Endodermal cell (in vitro differentiated cells): ENCODE measurements around the gene PHC2. TPM values are rescaled to one million over a fixed set of nuclear protein-coding genes. Genes with fewer than 3 reads are reported as not detected.

Source experiments
- DNase-seq: peaks from one replicate; pipeline ENCODE4 v3.0.0-alpha.2; 2017
- H3K27ac ChIP-seq: 2 replicates; pipeline ENCODE4 v1.5.1; 2013; ENCODE audit warnings: mild to moderate bottlenecking, low read depth, low read length, moderate library complexity
- H3K27me3 ChIP-seq: 2 replicates; pipeline ENCODE4 v1.6.1; 2013; ENCODE audit warnings: mild to moderate bottlenecking, low read length, moderate library complexity; ENCODE audit not compliant: insufficient read depth, control insufficient read depth, poor library complexity, severe bottlenecking
- H3K36me3 ChIP-seq: 2 replicates; pipeline ENCODE4 v1.7.0; 2013; ENCODE audit warnings: mild to moderate bottlenecking, low read length, moderate library complexity; ENCODE audit not compliant: control insufficient read depth, insufficient read depth
- H3K4me1 ChIP-seq: one replicate; pipeline ENCODE4 v1.7.0; 2013; ENCODE audit warnings: low read length; ENCODE audit not compliant: control insufficient read depth, insufficient read depth
- H3K4me3 ChIP-seq: 2 replicates; pipeline ENCODE4 v1.5.1; 2013; ENCODE audit warnings: mild to moderate bottlenecking, low read length, moderate library complexity
- H3K9ac ChIP-seq: 2 replicates; pipeline ENCODE4 v1.6.1; 2013; ENCODE audit warnings: mild to moderate bottlenecking, low read length, moderate library complexity; ENCODE audit not compliant: poor library complexity, severe bottlenecking; ENCODE audit errors: extremely low read depth
- H3K9me3 ChIP-seq: 2 replicates; pipeline ENCODE4 v1.6.1; 2013; ENCODE audit warnings: mild to moderate bottlenecking, low read length, moderate library complexity; ENCODE audit not compliant: control insufficient read depth
- H3K27ac Mint-ChIP-seq: 2 replicates; pipeline ENCODE4 v1.8.0; 2020; ENCODE audit warnings: mixed read lengths
- H3K27me3 Mint-ChIP-seq: 2 replicates; pipeline ENCODE4 v1.8.0; 2021; ENCODE audit warnings: mild to moderate bottlenecking, mixed read lengths; ENCODE audit not compliant: insufficient read depth
- H3K36me3 Mint-ChIP-seq: 2 replicates; pipeline ENCODE4 v1.8.0; 2020; ENCODE audit warnings: low read depth, mixed read lengths
- H3K4me1 Mint-ChIP-seq: 2 replicates; pipeline ENCODE4 v1.8.0; 2020; ENCODE audit warnings: mixed read lengths
- H3K4me3 Mint-ChIP-seq: 2 replicates; pipeline ENCODE4 v1.8.0; 2020; ENCODE audit warnings: mild to moderate bottlenecking, moderate library complexity, mixed read lengths
- H3K9me3 Mint-ChIP-seq: 2 replicates; pipeline ENCODE4 v1.8.0; 2020; ENCODE audit warnings: mild to moderate bottlenecking, mixed read lengths
- WGBS, 2 experiments: methylation state at CpG; one replicate each; pipeline versions ENCODE4 v1.1.5 to v1.1.7; 2013; ENCODE audit warnings: missing lambda C conversion rate in 2 of 2, mixed read lengths in 1 of 2; ENCODE audit not compliant: insufficient coverage in 1 of 2, insufficient read length in 1 of 2; 5-methylcytosine and 5-hydroxymethylcytosine counted together
- total RNA-seq, 2 donors: library from RNA; stranded (reverse); fragmentation: NEBNext Ultra II Directional in 1 of 2; extraction: Animal tissue kit (Norgen Biotek cat#: 25700) in 1 of 2; gene quantifications; 2 replicates in 1 of 2; 3 replicates in 1 of 2; pipeline ENCODE4 v1.2.1, GENCODE V29; 2021
- TF ChIP-seq, protein P1 (sequence below): fragments of 200-600 bp; sonication (generic); conservative IDR thresholded peaks from 2 replicates; pipeline ENCODE4 v1.5.0; 2021; ENCODE audit warnings: antibody characterized with exemption, mild to moderate bottlenecking

The PHC2 gene
- total RNA-seq, 2 donors from 2014 or later: 32.1 to 43.9 TPM

DNA sequence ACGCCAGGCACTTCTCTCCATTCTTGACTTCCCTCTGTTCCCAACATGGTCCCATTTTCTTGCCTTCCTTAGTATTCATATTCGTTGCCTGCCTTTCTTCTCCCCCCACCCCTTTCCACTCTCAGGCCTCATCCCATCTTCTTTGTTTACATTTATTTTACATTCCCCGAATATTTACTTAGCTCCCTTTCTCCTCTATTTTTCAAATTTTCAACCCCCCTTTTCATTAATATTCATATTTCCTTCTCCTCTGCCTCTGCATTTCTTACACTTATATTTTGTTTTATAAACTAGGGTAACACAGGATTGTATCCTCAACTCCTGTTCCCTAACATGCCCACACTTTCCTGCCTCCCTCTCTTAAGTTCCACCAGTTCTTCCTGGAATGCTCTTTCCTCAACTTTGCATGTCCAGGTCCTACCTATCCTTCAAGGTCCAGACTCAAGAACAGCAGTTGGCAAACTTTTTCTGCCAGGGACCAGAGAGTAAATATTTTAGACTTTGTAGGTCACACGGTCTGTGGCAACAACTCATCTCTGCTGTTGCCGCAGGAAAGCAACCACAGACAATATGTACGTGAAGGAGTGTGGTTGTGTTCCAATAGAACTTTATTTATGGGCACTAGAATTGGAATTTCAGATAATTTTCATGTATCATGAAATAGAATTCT, 80.1 kb downstream of the PHC2 start:
- H3K9me3 Mint-ChIP-seq: no peaks in the 10 kb centered on the region
- Histone ChIP-seq H3K9me3 (no peaks in the 10 kb centered on the region), H3K9ac (peak overlapping the region; percentile 70), H3K27me3 (peaks cover 26% of the 10 kb centered on the region), H3K27ac (peak overlapping the region; percentile 97), H3K4me3 (peak overlapping the region; percentile 88), H3K4me1 (peaks cover 17% of the 10 kb centered on the region), H3K36me3 (peaks cover 7% of the 10 kb centered on the region)
- WGBS, 2 experiments: 55 to 64% methylated on average over 5 to 6 of the region's 6 CpGs
- no peaks in the 10 kb centered on the region for H3K36me3 Mint-ChIP-seq
- no peak for DNase-seq
- no peak overlapping the region for H3K27ac Mint-ChIP-seq
- TF ChIP-seq, protein P1, sequence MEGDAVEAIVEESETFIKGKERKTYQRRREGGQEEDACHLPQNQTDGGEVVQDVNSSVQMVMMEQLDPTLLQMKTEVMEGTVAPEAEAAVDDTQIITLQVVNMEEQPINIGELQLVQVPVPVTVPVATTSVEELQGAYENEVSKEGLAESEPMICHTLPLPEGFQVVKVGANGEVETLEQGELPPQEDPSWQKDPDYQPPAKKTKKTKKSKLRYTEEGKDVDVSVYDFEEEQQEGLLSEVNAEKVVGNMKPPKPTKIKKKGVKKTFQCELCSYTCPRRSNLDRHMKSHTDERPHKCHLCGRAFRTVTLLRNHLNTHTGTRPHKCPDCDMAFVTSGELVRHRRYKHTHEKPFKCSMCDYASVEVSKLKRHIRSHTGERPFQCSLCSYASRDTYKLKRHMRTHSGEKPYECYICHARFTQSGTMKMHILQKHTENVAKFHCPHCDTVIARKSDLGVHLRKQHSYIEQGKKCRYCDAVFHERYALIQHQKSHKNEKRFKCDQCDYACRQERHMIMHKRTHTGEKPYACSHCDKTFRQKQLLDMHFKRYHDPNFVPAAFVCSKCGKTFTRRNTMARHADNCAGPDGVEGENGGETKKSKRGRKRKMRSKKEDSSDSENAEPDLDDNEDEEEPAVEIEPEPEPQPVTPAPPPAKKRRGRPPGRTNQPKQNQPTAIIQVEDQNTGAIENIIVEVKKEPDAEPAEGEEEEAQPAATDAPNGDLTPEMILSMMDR: no peak
- peaks cover 31% of the 10 kb centered on the region for H3K4me1 Mint-ChIP-seq
- H3K4me3 Mint-ChIP-seq: peak overlapping the region; percentile 72
- peaks cover 87% of the 10 kb centered on the region for H3K27me3 Mint-ChIP-seq

DNA sequence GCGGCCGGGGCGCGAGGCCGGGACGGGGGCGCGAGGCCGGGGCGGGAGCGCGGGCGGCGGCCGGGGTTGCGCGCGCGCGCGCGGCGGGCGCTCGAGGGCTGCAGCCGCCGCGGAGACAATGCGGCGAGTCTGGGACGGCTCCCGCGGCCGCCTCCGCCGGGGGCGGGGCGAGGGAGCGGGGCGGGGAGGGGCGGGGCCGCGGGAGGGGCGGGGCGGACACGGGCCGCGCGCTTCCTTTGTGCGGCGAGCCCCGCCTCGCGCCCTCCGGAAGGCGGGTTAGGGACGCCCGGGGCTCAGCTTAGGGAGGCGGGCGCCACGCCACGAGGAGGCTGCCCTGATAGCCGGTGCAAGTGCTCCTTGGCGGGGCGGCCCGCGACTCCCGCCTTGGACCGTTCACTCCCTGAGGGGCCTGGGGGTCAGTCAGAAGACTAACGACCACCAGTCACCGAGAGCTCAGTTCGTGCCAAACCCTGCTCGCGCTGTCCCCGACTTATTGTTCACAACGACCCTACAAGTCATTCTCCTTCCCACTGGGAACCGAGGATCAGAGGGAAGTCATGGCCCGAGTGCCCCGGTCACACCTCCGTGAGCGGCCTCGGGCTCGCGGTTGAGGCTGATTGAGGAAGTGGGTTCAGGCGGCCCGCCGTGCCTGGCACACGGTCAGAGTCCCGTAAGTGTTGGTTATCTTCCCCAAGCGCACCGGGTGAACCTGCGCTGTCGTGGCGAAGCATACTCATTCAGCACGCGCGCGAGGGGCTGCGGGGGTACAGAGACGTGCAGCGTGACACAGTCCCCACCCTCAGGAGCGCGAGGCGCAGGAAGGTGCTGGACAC, 80.9 kb downstream of the PHC2 start:
- Mint-ChIP-seq H3K27ac (peak overlapping the region; percentile 89), H3K4me3 (peak overlapping the region; percentile 77), H3K27me3 (peaks cover 83% of the 10 kb centered on the region), H3K9me3 (no peaks in the 10 kb centered on the region), H3K36me3 (peaks cover 3% of the 10 kb centered on the region), H3K4me1 (peaks cover 33% of the 10 kb centered on the region)
- peak overlapping the region; percentile 70 for H3K9ac ChIP-seq
- H3K27me3 ChIP-seq: peaks cover 26% of the 10 kb centered on the region
- WGBS, 2 experiments: 1 to 2% methylated on average over 30 to 104 of the region's 104 CpGs
- TF ChIP-seq, protein P1: no peak
- H3K27ac ChIP-seq: peak overlapping the region; percentile 97
- H3K4me3 ChIP-seq: peak overlapping the region; percentile 88
- peaks cover 20% of the 10 kb centered on the region for H3K4me1 ChIP-seq
- H3K36me3 ChIP-seq: peaks cover 14% of the 10 kb centered on the region
- DNase-seq: peak; percentile 91
- H3K9me3 ChIP-seq: no peaks in the 10 kb centered on the region

DNA sequence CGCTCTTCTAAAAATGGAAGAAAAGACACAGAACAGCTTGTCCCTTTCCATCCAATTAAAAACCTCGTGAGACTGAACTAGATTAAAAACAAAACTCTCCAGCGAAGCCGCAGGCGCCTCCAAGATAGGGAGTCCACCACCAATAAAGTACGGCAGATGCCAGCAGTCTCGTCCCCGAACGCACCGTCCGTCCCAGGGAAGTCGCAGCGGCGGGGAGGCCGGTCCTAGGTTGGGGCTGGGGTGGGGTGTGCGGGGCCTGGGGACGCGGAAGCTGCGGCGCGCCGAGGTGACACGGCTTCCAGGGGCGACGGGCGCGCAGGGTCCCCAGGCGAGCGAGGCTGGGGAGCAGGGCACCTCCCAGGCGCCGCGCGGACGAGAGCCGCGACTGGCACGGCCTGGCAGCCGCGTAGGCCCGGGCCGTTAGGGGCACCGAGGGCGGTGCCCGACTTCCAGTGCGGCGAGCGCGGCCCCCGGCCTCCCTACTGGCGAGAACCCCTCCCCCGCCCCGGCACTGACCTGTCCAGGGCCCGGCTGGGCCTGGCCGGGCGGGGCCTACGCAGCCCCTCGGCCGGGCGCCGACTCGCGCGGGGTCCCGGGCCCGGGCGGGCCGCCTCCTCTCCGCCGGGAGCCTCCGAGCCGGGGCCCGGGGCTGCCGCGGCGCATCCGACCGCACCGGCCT, 81.7 kb downstream of the PHC2 start:
- H3K4me3 ChIP-seq: peak overlapping the region; percentile 95
- 0% methylated on average over 25 to 77 of the region's 78 CpGs for WGBS, 2 experiments
- TF ChIP-seq, protein P1: no peak
- H3K27ac ChIP-seq: peak overlapping the region; percentile 66
- H3K9ac ChIP-seq: peak overlapping the region; percentile 66
- peaks cover 19% of the 10 kb centered on the region for H3K36me3 ChIP-seq
- Mint-ChIP-seq H3K4me3 (peak overlapping the region; percentile 77), H3K36me3 (peaks cover 5% of the 10 kb centered on the region), H3K4me1 (peaks cover 33% of the 10 kb centered on the region), H3K27me3 (peaks cover 77% of the 10 kb centered on the region), H3K9me3 (no peaks in the 10 kb centered on the region), H3K27ac (no peak overlapping the region)
- peak; percentile 81 for DNase-seq
- peaks cover 20% of the 10 kb centered on the region for H3K4me1 ChIP-seq
- H3K27me3 ChIP-seq: peaks cover 26% of the 10 kb centered on the region
- no peaks in the 10 kb centered on the region for H3K9me3 ChIP-seq
